Measurements from ENCODE around the gene THSD4. TPM values are rescaled to one million over a fixed set of nuclear protein-coding genes. Genes with fewer than 3 reads are reported as not detected.

The THSD4 gene
- not detected for total RNA-seq
- polyA plus RNA-seq = not detected

DNA sequence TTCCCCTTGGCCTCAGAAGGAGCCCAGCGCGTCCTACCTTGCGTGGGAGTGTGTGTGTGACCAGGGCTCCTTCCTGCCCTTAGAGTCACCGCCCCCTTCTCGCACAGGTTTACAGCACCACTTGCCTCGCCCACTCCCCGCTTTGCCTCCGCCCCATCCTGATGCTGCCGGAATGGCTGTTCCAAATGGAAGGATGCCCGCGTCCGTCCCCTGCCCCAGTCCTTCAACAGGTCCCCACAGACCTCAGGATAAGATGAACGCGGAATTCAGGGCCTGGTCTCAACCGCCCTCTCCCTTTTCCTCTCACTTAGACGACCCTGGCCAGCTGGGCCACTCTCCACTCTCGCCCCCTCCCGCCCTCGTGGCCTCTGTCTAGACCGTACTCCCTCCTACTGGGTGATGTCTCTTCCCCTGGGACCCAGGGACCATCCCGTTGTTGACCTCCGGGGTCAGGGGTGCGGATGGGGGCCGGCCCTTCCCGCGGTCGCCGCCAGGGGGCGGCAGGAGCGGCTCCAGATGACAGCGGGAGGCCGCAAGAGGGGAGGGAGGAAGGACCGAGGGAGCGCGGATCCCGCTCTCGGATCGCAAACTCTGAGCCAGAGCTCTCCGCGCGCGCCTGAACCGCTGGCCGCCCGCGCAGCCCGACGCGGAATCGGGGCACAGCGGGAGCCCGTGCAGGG lies at the start of gene THSD4:
TSS of gene THSD4 (plus strand) at position 585 of the 680 bp plus-strand sequence.
- Mint-ChIP-seq H3K36me3 (no peaks in the 10 kb centered on the region), H3K27me3 (peaks cover 48% of the 10 kb centered on the region), H3K9me3 (peaks cover 0 to 3% (median 0%) of the 10 kb centered on the region in 7 donors), H3K4me3 (peak within 1 kb of the TSS; percentile 61 to 80 (median 78)), H3K4me1 (peaks cover 0 to 8% (median 4%) of the 10 kb centered on the region in 4 donors), H3K27ac (peak within 1 kb of the TSS in 1 of 3 donors; percentile 60)
- no peaks in the 10 kb centered on the region for H3K36me3 ChIP-seq (ENCODE audit: control insufficient read depth, insufficient read depth, low read length)
- ATAC-seq (ENCODE audit: low read depth in 2 of 2) (peak in 1 of 2 donors; percentile 32), DNase-seq (peak in 2 of 3 donors; percentile 17 to 51)
- peaks cover 14% of the 10 kb centered on the region for H3K27me3 ChIP-seq (ENCODE audit: control insufficient read depth, insufficient read depth, low read length)
- no peak within 1 kb of the TSS for H3K4me3 ChIP-seq (ENCODE audit: low read depth, low read length)
- peaks cover 5% of the 10 kb centered on the region for H3K4me1 ChIP-seq (ENCODE audit: control insufficient read depth, insufficient read depth, low read length, poor library complexity, severe bottlenecking)
- H3K9me3 ChIP-seq (ENCODE audit: control insufficient read depth in 2 of 2, low read length in 2 of 2) = no peaks in the 10 kb centered on the region
- H3K27ac ChIP-seq (ENCODE audit: insufficient read depth, low read length, poor library complexity, severe bottlenecking) = no peak within 1 kb of the TSS

DNA sequence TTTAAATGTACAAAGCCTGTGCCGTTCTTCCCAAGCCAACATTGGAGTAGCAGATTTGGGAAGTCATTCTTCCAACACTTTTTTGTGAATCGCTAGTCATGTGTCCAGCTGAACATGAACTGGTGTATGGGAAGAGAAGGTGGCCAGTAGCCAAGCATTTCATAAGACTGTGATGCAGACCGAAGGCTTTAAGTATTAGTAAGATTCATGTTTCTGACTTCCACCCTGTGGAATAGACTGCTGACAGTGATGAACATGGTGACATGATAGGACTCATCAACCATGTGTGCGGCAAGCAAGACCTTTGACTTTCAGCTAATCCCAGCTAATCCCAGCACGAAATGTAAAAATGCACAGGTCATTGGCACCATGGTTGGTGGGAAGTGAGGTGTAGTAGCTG lies 48.3 kb upstream of the THSD4 start:
- H3K27ac ChIP-seq (ENCODE audit: insufficient read depth, low read length, poor library complexity, severe bottlenecking) = no peak overlapping the region
- no peaks in the 10 kb centered on the region for H3K36me3 Mint-ChIP-seq
- no peak for DNase-seq
- H3K9me3 Mint-ChIP-seq = peaks cover 0 to 6% (median 0%) of the 10 kb centered on the region in 7 donors
- no peak overlapping the region for H3K4me3 Mint-ChIP-seq
- H3K27me3 ChIP-seq (ENCODE audit: control insufficient read depth, insufficient read depth, low read length) = peaks cover 5% of the 10 kb centered on the region
- no peaks in the 10 kb centered on the region for H3K4me1 Mint-ChIP-seq
- no peaks in the 10 kb centered on the region for H3K9me3 ChIP-seq (ENCODE audit: control insufficient read depth in 2 of 2, low read length in 2 of 2)
- ATAC-seq (ENCODE audit: low read depth in 2 of 2) = no peak
- no peaks in the 10 kb centered on the region for H3K36me3 ChIP-seq (ENCODE audit: control insufficient read depth, insufficient read depth, low read length)
- H3K4me3 ChIP-seq (ENCODE audit: low read depth, low read length) = no peak overlapping the region
- no peaks in the 10 kb centered on the region for H3K4me1 ChIP-seq (ENCODE audit: control insufficient read depth, insufficient read depth, low read length, poor library complexity, severe bottlenecking)
- no peak overlapping the region for H3K27ac Mint-ChIP-seq
- H3K27me3 Mint-ChIP-seq = peaks cover 6% of the 10 kb centered on the region

GRCh38 chr15:71069693-71070092 lies 45.6 kb upstream of the THSD4 start:
- Histone ChIP-seq H3K27ac (ENCODE audit: insufficient read depth, low read length, poor library complexity, severe bottlenecking) (no peak overlapping the region), H3K4me1 (ENCODE audit: control insufficient read depth, insufficient read depth, low read length, poor library complexity, severe bottlenecking) (no peaks in the 10 kb centered on the region), H3K27me3 (ENCODE audit: control insufficient read depth, insufficient read depth, low read length) (peaks cover 5% of the 10 kb centered on the region), H3K4me3 (ENCODE audit: low read depth, low read length) (no peak overlapping the region), H3K9me3 (ENCODE audit: control insufficient read depth in 2 of 2, low read length in 2 of 2) (no peaks in the 10 kb centered on the region), H3K36me3 (ENCODE audit: control insufficient read depth, insufficient read depth, low read length) (no peaks in the 10 kb centered on the region)
- H3K4me1 Mint-ChIP-seq = no peaks in the 10 kb centered on the region
- DNase-seq = no peak
- H3K36me3 Mint-ChIP-seq = no peaks in the 10 kb centered on the region
- H3K4me3 Mint-ChIP-seq = no peak overlapping the region
- H3K27ac Mint-ChIP-seq = no peak overlapping the region
- H3K27me3 Mint-ChIP-seq = no peaks in the 10 kb centered on the region
- no peak for ATAC-seq (ENCODE audit: low read depth in 2 of 2)
- peaks cover 0 to 6% (median 0%) of the 10 kb centered on the region in 7 donors for H3K9me3 Mint-ChIP-seq

DNA sequence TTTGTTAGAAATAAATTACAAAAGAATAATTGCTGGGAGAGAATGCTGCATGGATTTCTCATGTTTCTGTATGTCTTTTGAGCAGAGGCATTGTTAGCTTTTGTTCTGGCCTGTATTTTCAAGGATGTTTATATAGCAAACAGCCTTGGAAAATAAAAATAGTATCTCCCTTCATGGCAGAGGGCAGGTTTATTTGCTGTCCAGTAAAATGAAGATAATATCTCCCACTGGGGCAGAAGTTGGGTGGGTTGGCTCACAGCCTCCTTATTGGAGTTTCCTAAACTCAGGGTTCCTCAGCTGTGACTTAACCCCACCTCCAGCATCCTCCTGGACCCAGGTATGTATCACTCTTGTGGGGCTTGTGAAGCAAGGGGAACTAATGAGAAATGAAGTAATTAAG lies 43.7 kb upstream of the THSD4 start:
- H3K27ac ChIP-seq (ENCODE audit: insufficient read depth, low read length, poor library complexity, severe bottlenecking) = no peak overlapping the region
- peaks cover 0 to 6% (median 0%) of the 10 kb centered on the region in 7 donors for H3K9me3 Mint-ChIP-seq
- H3K9me3 ChIP-seq (ENCODE audit: control insufficient read depth in 2 of 2, low read length in 2 of 2) = no peaks in the 10 kb centered on the region
- H3K27me3 Mint-ChIP-seq = no peaks in the 10 kb centered on the region
- H3K4me1 ChIP-seq (ENCODE audit: control insufficient read depth, insufficient read depth, low read length, poor library complexity, severe bottlenecking) = no peaks in the 10 kb centered on the region
- no peak overlapping the region for H3K27ac Mint-ChIP-seq
- no peaks in the 10 kb centered on the region for H3K4me1 Mint-ChIP-seq
- no peak overlapping the region for H3K4me3 Mint-ChIP-seq
- no peaks in the 10 kb centered on the region for H3K36me3 ChIP-seq (ENCODE audit: control insufficient read depth, insufficient read depth, low read length)
- peaks cover 5% of the 10 kb centered on the region for H3K27me3 ChIP-seq (ENCODE audit: control insufficient read depth, insufficient read depth, low read length)
- H3K36me3 Mint-ChIP-seq = no peaks in the 10 kb centered on the region
- ATAC-seq (ENCODE audit: low read depth in 2 of 2) = no peak
- H3K4me3 ChIP-seq (ENCODE audit: low read depth, low read length) = no peak overlapping the region
- DNase-seq = no peak

DNA sequence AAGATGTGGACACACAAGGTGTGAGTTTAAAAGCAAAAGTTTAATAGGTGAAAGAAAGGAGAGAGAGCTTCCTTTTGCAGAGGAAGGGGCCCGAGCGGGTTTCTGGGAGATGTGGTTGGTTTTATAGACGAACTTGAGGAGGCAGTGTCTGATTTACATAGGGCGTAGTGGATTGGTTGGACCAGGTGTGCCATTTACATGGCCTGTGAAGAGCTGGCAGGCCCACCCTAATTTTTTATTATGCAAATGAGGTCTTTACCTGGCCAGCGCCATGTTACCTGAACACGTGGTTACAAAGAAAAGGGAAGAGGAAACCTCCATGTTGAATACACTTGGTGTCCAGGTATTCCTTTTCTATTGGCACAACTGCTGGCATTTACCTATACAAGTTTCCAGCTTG lies 42.8 kb upstream of the THSD4 start:
- Histone ChIP-seq H3K4me3 (ENCODE audit: low read depth, low read length) (no peak overlapping the region), H3K4me1 (ENCODE audit: control insufficient read depth, insufficient read depth, low read length, poor library complexity, severe bottlenecking) (no peaks in the 10 kb centered on the region), H3K27ac (ENCODE audit: insufficient read depth, low read length, poor library complexity, severe bottlenecking) (no peak overlapping the region), H3K9me3 (ENCODE audit: control insufficient read depth in 2 of 2, low read length in 2 of 2) (no peaks in the 10 kb centered on the region), H3K27me3 (ENCODE audit: control insufficient read depth, insufficient read depth, low read length) (peaks cover 3% of the 10 kb centered on the region), H3K36me3 (ENCODE audit: control insufficient read depth, insufficient read depth, low read length) (no peaks in the 10 kb centered on the region)
- ATAC-seq (ENCODE audit: low read depth in 2 of 2) = no peak
- no peaks in the 10 kb centered on the region for H3K36me3 Mint-ChIP-seq
- no peak overlapping the region for H3K27ac Mint-ChIP-seq
- peaks cover 0 to 6% (median 0%) of the 10 kb centered on the region in 7 donors for H3K9me3 Mint-ChIP-seq
- no peaks in the 10 kb centered on the region for H3K4me1 Mint-ChIP-seq
- no peak for DNase-seq
- no peak overlapping the region for H3K4me3 Mint-ChIP-seq
- H3K27me3 Mint-ChIP-seq = no peaks in the 10 kb centered on the region

GRCh38 chr15:71078506-71079207 lies 36.6 kb upstream of the THSD4 start:
- Histone ChIP-seq H3K4me1 (ENCODE audit: control insufficient read depth, insufficient read depth, low read length, poor library complexity, severe bottlenecking) (no peaks in the 10 kb centered on the region), H3K4me3 (ENCODE audit: low read depth, low read length) (no peak overlapping the region), H3K27ac (ENCODE audit: insufficient read depth, low read length, poor library complexity, severe bottlenecking) (no peak overlapping the region), H3K9me3 (ENCODE audit: control insufficient read depth in 2 of 2, low read length in 2 of 2) (no peaks in the 10 kb centered on the region), H3K27me3 (ENCODE audit: control insufficient read depth, insufficient read depth, low read length) (no peaks in the 10 kb centered on the region), H3K36me3 (ENCODE audit: control insufficient read depth, insufficient read depth, low read length) (no peaks in the 10 kb centered on the region)
- ATAC-seq (ENCODE audit: low read depth in 2 of 2) (no peak), DNase-seq (no peak)
- H3K27ac Mint-ChIP-seq = no peak overlapping the region
- H3K9me3 Mint-ChIP-seq = peaks cover 0 to 7% (median 2%) of the 10 kb centered on the region in 7 donors
- H3K27me3 Mint-ChIP-seq = no peaks in the 10 kb centered on the region
- H3K36me3 Mint-ChIP-seq = no peaks in the 10 kb centered on the region
- no peaks in the 10 kb centered on the region for H3K4me1 Mint-ChIP-seq
- no peak overlapping the region for H3K4me3 Mint-ChIP-seq

- Histone ChIP-seq H3K9me3 (ENCODE audit: control insufficient read depth in 2 of 2, low read length in 2 of 2) (no peaks in the 10 kb centered on the region), H3K4me1 (ENCODE audit: control insufficient read depth, insufficient read depth, low read length, poor library complexity, severe bottlenecking) (no peaks in the 10 kb centered on the region), H3K4me3 (ENCODE audit: low read depth, low read length) (no peak overlapping the region), H3K27ac (ENCODE audit: insufficient read depth, low read length, poor library complexity, severe bottlenecking) (no peak overlapping the region), H3K36me3 (ENCODE audit: control insufficient read depth, insufficient read depth, low read length) (no peaks in the 10 kb centered on the region), H3K27me3 (ENCODE audit: control insufficient read depth, insufficient read depth, low read length) (no peaks in the 10 kb centered on the region)
- Mint-ChIP-seq H3K4me1 (no peaks in the 10 kb centered on the region), H3K9me3 (peaks cover 0 to 7% (median 2%) of the 10 kb centered on the region in 7 donors), H3K27ac (no peak overlapping the region), H3K36me3 (no peaks in the 10 kb centered on the region), H3K27me3 (no peaks in the 10 kb centered on the region), H3K4me3 (no peak overlapping the region)
- DNase-seq (no peak), ATAC-seq (ENCODE audit: low read depth in 2 of 2) (no peak)
These were observed 35.8 kb upstream of the THSD4 start for GRCh38 chr15:71079208-71080044.
